Erythroblast (primary cell): Measurements from ENCODE around the gene CREBL2.

Experiments used
- GATA1 ChIP-seq: IDR thresholded peaks from 2 replicates; pipeline ENCODE4 v1.6.1; 2011; ENCODE audit warnings: low read depth, mild to moderate bottlenecking, control low read depth, low read length, moderate library complexity
- POLR2A ChIP-seq: IDR thresholded peaks from 2 replicates; pipeline ENCODE4 v1.6.1; 2011; ENCODE audit warnings: mild to moderate bottlenecking, low read length

GRCh38 chr12:12654691-12655460 is 43.2 kb downstream of the CREBL2 start:
- no peak for TF ChIP-seq POLR2A
- TF ChIP-seq GATA1, result no peak
